GM12874 (cell line): ENCODE measurements around the gene GMNC.

ENCODE experiments used
- TF ChIP-seq, protein P1 (sequence below): IDR thresholded peaks from 2 replicates; pipeline ENCODE4 v1.5.1; 2011; ENCODE audit warnings: low read depth, mild to moderate bottlenecking, control low read depth, low read length, moderate library complexity; ENCODE audit not compliant: insufficient read depth

Gene GMNC, protein sequence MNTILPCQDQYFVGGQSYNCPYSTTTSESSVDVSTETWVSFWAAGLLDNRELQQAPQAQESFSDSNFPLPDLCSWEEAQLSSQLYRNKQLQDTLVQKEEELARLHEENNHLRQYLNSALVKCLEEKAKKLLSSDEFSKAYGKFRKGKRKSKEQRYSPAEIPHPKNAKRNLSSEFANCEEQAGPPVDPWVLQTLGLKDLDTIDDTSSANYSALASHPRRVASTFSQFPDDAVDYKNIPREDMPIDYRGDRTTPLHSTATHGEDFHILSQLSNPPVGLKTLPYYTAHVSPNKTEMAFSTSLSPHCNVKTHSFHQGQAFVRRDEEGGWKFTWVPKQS

GRCh38 chr3:190862209-190863118 lies at the start of gene GMNC:
TSS of gene GMNC (minus strand) at chr3:190862694. CDS start at chr3:190862615, 79 bp downstream.
- TF ChIP-seq, protein P1, sequence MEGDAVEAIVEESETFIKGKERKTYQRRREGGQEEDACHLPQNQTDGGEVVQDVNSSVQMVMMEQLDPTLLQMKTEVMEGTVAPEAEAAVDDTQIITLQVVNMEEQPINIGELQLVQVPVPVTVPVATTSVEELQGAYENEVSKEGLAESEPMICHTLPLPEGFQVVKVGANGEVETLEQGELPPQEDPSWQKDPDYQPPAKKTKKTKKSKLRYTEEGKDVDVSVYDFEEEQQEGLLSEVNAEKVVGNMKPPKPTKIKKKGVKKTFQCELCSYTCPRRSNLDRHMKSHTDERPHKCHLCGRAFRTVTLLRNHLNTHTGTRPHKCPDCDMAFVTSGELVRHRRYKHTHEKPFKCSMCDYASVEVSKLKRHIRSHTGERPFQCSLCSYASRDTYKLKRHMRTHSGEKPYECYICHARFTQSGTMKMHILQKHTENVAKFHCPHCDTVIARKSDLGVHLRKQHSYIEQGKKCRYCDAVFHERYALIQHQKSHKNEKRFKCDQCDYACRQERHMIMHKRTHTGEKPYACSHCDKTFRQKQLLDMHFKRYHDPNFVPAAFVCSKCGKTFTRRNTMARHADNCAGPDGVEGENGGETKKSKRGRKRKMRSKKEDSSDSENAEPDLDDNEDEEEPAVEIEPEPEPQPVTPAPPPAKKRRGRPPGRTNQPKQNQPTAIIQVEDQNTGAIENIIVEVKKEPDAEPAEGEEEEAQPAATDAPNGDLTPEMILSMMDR, result no peak

DNA sequence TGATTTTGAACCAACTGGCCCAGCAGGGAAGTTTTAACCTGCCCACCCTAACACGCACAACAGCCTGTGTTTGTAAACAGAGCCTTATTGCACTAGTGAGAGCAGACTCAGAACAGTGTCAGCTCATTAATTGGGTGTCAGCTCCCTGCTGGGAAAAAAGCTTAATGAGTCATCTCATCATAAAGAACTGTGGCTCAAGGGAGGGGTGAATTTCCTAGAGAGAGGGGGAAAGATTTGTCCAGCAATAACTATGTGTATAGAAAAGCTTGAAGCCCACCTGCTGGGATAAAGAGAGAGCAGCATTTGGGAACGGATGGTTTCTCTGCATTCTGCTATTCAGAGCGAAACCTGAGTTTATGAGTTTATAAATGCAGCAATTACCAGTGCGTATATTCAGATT lies 48.9 kb upstream of the GMNC start:
- TF ChIP-seq, protein P1, result no peak

DNA sequence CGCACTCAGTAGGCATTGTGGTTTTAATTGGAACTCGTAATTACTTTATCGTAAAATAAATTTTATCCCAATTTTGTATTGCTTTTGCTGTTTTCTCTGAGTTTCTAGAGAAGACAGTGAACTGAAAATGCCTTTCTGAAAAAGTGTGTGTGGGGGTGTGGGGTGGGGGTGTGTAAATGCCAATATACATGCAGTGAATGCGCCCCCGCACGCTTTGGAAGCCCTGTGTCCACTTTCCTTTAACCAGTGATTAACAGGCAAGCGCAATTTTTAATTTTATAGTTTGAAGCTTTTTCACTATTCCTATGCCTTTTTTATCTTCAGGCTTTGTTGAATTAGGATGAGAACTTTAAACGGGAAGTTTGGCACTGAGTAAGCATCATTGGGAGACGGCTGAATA lies 47.4 kb upstream of the GMNC start:
- TF ChIP-seq, protein P1, result no peak

- TF ChIP-seq, protein P1, result no peak
Measured at GRCh38 chr3:190903156-190903555, 40.7 kb upstream of the GMNC start.

DNA sequence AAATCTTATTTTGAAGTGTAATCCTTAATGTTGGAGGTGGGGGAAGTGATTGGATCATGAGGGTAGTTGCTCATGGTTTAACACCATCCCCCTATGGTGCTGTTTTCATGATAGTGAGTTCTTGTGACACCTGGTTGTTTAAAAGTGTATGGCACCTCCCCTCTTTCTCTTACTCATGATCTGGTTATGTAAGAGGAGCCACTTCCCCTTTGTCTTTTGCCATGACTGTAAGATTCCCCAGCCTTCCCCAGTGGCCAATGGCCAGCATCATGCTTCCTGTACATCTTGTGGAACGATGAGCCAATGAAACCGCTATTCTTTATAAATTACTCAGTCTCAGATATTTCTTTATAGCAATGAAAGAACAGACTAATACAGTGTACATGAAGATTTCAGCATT lies 39.8 kb upstream of the GMNC start:
- TF ChIP-seq, protein P1, result no peak

DNA sequence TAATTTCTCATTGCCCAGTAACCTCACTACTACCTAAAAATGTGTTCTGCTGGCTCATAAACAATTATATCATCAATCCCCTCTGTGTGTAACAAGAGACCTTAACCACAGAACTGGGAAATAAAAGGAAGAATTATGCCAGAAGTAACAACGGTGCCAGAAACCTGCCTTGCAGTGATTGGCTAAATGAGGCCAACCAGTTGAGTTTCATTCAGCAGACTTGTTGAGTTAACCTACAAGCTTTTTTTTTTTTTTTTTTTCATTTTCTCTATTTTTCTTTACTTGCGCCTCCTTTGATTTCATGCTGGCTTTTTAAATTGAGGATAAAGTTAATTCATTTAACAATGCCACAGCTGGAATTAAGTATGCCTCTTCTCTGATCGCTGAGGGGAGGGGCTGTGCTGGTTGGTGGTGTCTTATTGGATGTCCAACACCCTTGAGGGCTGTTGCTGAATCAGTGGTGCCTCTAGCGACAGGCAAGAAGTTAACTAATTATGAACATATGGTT lies 30.0 kb upstream of the GMNC start:
- TF ChIP-seq, protein P1, result no peak

DNA sequence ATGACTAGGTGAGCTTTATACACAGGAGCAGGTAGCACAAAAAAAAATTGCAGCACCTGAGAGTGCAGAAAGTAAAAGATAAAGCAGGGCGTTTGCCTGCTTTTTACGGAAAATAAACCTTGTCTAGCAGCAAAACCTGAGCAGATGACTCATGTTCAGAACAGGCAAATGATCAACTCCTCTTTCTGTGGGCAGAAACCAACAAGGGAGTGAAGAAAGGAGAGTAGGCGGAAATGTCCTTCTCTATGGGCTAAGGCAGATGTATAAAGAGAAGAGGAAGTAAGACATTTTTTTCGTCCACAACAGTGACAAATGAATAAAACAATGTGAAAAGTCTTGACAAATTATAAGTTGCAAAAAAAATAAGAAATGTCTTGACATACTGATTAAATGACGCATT lies 24.5 kb upstream of the GMNC start:
- TF ChIP-seq, protein P1, result no peak
